Stimulated activated CD4-positive, alpha-beta T cell treated with anti-CD3 and anti-CD28 coated beads, Interleukin-2, amount 100 ng/mL, for 48 hours (primary cell): Measurements from ENCODE around the gene TGFA.

Source experiments
- DNase-seq, 2 donors: peaks; one replicate each; pipeline ENCODE4 v3.0.0-alpha.2; 2020

Gene TGFA

GRCh38 chr2:70552501-70553333 is 909 bp downstream of the TGFA start:
- DNase-seq, result no peak

GRCh38 chr2:70551167-70551566 is 2.5 kb downstream of the TGFA start:
- DNase-seq, result no peak

- no peak for DNase-seq
Observed at GRCh38 chr2:70549962-70550361, 3.7 kb downstream of the TGFA start.

- no peak for DNase-seq
Observed at GRCh38 chr2:70549064-70549710, 4.4 kb downstream of the TGFA start.

- DNase-seq, result no peak
Observed at GRCh38 chr2:70548233-70548632, 5.4 kb downstream of the TGFA start.

GRCh38 chr2:70546885-70547284 is 6.7 kb downstream of the TGFA start:
- DNase-seq, result no peak

GRCh38 chr2:70546376-70546775 is 7.2 kb downstream of the TGFA start:
- no peak for DNase-seq

- no peak for DNase-seq
Observed at GRCh38 chr2:70541481-70542020, 12.1 kb downstream of the TGFA start.

GRCh38 chr2:70537840-70538239 is 15.8 kb downstream of the TGFA start:
- no peak for DNase-seq

GRCh38 chr2:70536517-70537055 is 17.0 kb downstream of the TGFA start:
- no peak for DNase-seq

GRCh38 chr2:70535573-70535972 is 18.1 kb downstream of the TGFA start:
- no peak for DNase-seq

GRCh38 chr2:70534183-70534836 is 19.3 kb downstream of the TGFA start:
- DNase-seq, result no peak

- DNase-seq, result no peak
Observed at GRCh38 chr2:70532244-70532935, 21.2 kb downstream of the TGFA start.

- DNase-seq, result no peak
Observed at GRCh38 chr2:70531419-70532086, 22.1 kb downstream of the TGFA start.

GRCh38 chr2:70529610-70530009 is 24.0 kb downstream of the TGFA start:
- DNase-seq, result no peak

GRCh38 chr2:70528929-70529328 is 24.7 kb downstream of the TGFA start:
- DNase-seq, result no peak

- DNase-seq, result no peak
Observed at GRCh38 chr2:70528276-70528675, 25.4 kb downstream of the TGFA start.

- no peak for DNase-seq
Observed at GRCh38 chr2:70527447-70528080, 26.1 kb downstream of the TGFA start.

- DNase-seq, result no peak
Observed at GRCh38 chr2:70526126-70526525, 27.5 kb downstream of the TGFA start.

- DNase-seq, result no peak
Observed at GRCh38 chr2:70525032-70525431, 28.6 kb downstream of the TGFA start.
